HG03520 (cell line): ENCODE results near the gene IRF7.
A peak's percentile ranks its signal among the peaks of the same experiment; 100 is the strongest.
"Not testable (repeated sequence)": the region's sequence is repeated elsewhere in the genome, so short reads cannot be mapped to it uniquely, and the experiment has no call there.

ENCODE experiments used
- ATAC-seq: cut with Tn5 transposase; IDR thresholded peaks from one replicate; pipeline ENCODE4 v1.9.1; 2021; ENCODE audit warnings: mild to moderate bottlenecking, moderate library complexity; ENCODE audit not compliant: unreplicated experiment

The IRF7 gene

DNA sequence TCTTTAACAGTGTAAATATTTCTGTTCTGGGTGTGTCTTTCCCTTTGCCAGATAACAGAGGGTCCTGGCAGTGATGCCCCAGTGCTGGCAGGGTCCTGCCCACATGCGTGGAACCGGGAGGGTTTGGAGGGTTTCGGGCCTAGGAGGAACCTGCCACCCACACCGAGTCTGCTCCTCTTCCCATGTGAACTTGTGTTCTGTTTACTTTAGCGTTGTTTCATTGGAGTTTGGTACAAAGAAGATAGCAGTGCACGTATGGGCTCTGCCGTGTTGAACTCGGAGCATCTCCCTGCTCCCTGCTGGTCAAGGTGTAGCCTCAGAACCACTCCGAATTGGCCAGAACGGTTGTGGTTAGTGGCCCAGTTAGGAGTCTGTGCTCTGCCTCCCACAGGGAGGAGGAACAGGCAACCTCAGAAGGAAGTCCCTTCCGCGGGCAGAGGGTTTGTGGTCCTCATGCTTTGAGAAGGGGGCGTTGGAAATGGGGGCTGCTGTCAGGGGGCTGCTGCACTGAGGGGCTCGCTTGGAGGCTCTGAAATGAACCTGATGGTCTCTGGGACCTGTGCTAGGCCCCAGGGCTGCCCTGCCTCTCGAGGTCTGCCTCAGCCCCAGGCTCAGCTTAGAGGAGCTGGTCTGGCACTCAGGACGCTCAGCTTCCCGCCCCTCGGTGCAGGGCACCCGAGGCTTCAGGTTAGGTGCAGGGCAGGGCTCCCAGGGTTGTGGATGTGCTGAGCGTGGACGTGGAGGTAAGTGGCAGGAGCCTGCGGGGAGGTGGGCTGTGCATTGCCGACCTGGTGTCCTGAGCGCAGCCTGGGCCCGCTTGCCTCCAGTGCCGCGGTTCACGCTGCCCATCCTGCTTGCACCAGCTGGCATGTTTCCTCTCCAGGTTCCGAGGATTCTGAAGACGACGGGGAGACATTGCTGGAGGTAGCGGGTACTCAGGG, 29.1 kb downstream of the IRF7 start:
- ATAC-seq: no peak

DNA sequence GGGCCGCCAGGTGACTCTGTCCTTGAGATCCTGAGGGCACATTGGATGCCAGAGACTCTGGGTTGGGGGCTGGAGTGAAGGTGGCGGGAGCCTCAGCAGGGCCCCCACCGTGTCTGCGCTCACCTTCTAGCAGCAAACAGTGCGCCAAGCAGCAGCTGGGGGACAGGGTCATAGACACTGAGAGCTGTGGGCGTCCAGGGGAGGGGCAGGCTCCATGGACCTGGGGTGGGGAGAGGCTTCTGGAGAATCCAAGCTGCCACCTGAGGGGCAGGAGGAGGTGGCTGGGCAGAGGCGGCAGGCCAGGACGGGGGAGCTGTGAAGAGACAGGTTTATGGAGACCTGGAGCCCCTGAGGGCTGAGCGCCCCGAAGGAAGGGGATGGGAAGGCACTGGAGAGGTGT, 31.5 kb downstream of the IRF7 start:
- ATAC-seq: no peak

GRCh38 chr11:581752-582151, 34.0 kb downstream of the IRF7 start:
- ATAC-seq: no peak

GRCh38 chr11:581342-581741, 34.4 kb downstream of the IRF7 start:
- ATAC-seq: no peak

DNA sequence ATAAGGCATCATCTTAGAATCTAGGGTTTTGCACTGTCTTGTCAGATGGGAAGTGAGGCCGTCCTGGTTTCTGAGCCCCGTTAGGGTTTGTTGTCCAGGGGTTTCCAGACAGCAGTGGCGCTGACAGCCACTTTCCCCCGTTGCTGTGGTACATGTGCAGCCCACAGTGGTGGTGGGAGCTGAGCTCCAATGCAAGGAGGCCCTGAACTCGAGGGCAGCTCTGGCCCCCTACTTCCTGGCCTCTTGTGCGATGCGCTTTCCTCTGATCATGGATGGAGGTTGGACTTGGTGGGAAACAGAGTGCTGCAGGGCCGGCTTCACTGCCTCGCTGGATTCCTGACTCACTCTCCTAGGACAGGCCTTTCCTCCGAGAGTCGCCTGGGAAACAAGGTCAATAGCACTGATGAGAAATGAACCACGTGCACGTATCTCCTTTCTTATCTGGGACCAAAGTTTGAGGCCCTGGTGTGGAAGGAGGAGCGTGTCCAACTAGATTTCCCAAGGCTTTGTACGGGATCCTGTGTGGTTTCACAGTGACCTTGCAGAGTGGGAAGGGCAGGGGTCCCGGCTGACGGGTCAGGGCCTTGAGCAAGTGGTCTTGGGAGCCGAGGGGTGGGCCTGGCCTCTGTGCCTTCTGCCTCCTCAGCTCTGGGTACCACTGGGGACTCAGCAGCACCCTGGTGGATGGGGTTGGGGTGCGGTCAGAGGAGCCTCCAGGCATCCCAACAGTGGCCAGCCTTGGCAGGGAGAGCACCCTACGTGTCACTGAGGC, 35.7 kb downstream of the IRF7 start:
- no peak for ATAC-seq

GRCh38 chr11:578276-579035, 37.3 kb downstream of the IRF7 start:
- no peak for ATAC-seq

GRCh38 chr11:577611-577894, 38.2 kb downstream of the IRF7 start:
- ATAC-seq: no peak

GRCh38 chr11:576811-577610, 38.7 kb downstream of the IRF7 start:
- ATAC-seq: no peak

- ATAC-seq: peak; percentile 80
These were observed 39.6 kb downstream of the IRF7 start, which contains the start of gene PHRF1 for GRCh38 chr11:575996-576768. TSS of gene PHRF1 (plus strand) at chr11:576470. CDS start at chr11:581513, 5,043 bp downstream.

- no peak for ATAC-seq
These were observed 40.3 kb downstream of the IRF7 start for GRCh38 chr11:575313-575995.

- no peak for ATAC-seq
These were observed 41.0 kb downstream of the IRF7 start for GRCh38 chr11:574632-575312.

DNA sequence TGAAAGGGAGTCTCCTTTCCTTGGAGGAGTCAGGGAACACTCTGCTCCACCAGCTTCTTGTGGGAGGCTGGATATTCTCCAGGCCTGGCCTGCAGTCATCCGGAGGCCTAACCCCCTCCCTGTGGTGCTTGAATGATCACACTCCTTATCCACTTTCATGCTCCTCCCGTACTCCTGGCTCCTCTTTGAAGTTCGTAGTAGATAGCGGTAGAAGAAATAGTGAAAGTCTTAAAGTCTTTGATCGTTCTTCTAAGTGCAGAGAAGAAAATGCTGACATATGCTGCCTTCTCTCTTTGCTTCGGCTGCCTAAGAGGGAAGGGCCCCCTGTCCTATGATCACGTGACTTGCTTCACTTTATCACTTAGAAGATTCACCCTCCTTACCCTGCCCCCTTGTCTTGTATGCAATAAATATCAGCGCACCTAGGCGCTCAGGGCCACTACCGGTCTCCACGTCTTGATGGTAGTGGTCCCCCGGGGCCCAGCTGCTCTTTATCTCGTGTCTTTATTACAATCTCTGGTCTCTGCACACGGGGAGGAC, 41.6 kb downstream of the IRF7 start:
- not testable (repeated sequence) for ATAC-seq

DNA sequence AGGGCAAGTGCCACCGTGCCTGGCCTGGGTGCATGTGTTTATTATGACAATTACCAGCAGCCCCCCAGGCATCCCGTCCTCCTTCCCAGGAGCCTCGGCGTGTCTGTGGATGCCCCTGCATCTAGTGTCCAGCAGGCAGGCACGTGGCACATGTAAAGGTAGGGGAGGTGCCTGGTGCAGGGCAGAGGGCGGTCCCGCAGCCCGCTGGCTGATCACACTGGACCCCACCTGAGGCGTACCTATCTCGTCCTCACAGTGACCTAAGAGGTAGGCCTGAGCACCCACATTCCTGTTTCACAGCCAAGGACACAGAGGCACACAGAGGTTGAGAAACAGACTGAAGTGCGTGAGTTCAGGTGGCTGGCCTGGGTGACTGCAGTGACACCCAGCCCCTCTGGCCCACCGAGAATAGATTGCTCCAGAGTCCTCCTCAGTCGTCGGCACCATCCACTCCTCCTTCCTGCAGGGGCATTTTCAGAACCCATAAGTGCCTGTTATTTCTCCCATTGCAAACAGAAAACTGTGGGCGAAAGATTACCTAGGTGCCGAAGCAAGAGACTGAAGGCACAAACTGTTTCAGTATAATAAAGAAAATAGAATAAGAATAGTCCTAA, 42.5 kb downstream of the IRF7 start:
- ATAC-seq: no peak

DNA sequence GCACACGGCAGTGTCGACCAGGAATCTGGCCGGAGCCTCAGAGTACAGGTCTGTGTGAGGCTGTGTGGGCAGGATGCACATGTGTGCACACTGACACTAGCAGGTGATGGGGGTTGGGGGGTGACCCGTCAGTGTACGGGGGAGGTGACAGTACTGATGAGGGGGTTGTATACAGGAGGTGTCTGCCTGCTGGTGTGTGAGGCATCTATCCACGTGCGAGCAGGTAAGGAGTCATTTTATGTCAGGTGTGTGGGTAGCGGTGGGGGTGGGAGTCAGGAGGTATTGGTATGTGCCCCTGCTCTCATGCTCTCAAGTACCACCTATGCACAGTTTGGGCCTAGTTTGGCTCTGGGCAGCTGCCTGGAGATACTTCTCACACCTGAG, 44.0 kb downstream of the IRF7 start:
- ATAC-seq: no peak

DNA sequence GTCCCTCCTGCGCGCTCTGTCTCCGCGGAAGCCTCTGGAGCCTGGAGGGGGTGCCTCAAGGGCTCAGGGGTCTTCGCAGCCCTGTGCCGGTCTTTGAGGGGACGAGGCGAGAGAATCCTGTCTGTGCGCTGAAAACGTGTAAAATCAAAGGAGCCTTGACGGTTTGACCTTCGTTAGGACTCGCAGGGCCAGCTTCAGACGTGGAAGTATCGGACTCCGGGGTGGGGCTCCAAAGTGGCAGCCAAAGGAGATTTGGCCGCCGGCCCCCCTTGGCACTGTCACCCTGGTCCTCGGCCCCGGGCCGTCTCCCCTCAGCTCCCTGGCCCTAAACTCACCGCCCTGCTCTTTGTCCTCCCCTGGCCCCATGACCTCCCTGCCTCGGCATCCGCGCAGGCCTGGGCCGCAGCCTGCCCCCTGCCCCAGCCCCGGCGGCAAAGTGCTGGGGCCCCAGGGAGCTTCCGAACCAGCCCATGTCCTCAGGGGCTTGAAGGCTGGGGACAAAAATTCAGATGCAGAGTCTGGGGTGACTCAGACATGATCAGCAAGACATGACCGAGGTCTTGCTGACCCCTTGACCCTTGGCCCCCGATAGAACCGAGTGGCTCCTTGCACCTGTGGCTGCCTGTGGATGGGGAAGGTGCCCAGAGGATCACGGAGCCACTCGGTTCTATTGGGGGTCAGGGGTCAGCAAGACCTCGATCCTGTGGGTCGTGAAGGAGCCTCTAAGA, 46.4 kb downstream of the IRF7 start:
- ATAC-seq: no peak

DNA sequence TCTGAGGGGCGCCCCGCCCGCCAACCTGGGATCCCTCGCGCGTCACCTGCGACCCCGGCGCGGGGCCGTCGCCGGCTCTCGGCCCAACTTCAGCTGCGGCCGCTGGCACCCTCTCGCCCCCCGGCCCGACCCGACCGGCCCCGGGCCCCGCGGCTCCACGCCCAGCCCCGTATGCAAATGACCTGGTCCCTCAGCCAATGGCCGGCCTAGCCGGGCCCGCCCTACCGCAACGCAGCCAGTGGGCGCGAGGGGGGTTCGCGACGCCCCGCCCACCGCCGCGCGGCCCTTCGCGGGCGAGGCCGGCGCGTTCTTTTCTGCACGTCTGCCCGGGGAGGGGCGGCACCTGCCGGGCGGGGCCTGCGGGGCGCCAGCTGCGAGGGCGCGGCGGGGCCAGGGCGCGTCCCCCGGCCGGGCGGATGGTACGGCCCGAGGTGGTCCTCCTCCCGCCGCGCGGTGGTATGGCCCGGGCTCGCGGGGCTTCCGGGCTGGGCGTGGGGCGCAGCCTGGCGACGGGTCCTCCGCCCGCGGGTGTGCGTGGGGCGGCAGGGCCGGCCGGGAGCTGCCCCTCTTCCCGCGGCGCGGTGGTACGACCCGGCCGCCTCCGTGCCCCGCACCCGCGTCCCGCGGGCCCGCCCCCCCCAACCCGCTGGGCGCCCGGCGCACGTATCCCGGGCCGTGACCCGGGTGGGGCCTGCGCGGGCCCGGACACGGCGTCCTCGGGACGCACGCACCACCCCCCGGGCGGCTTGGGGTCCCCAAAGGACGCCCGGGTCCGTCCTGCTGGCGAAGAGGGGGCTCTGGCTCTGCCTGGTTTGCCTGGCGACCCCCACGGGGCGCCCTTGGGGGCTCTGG, 47.2 kb downstream of the IRF7 start:
- peak; percentile 83 for ATAC-seq
